Adrenal gland (tissue), 5 donors: ENCODE results near the gene TMEM140.

Experiments used
- POLR2A ChIP-seq, 2 donors: fragments of 450-650 bp; IDR thresholded peaks; one replicate each; pipeline ENCODE4 v1.6.1; 2017; ENCODE audit warnings: antibody characterized with exemption in 2 of 2, mild to moderate bottlenecking in 2 of 2, moderate library complexity in 1 of 2
- TF ChIP-seq, protein P1 (sequence below), 6 experiments: fragments of 450-650 bp in 4 of 6; fragments of 200-600 bp in 2 of 6; sonication (generic) in 1 of 6; IDR thresholded peaks; 1 replicate in 5 of 6; 2 replicates in 1 of 6; pipeline versions ENCODE4 v1.5.1 to v1.8.0; 2016 to 2021; ENCODE audit warnings: antibody characterized with exemption in 6 of 6, mild to moderate bottlenecking in 2 of 6, moderate library complexity in 1 of 6
- donor health status: DM: no; HTN: no; CAD: no.

DNA sequence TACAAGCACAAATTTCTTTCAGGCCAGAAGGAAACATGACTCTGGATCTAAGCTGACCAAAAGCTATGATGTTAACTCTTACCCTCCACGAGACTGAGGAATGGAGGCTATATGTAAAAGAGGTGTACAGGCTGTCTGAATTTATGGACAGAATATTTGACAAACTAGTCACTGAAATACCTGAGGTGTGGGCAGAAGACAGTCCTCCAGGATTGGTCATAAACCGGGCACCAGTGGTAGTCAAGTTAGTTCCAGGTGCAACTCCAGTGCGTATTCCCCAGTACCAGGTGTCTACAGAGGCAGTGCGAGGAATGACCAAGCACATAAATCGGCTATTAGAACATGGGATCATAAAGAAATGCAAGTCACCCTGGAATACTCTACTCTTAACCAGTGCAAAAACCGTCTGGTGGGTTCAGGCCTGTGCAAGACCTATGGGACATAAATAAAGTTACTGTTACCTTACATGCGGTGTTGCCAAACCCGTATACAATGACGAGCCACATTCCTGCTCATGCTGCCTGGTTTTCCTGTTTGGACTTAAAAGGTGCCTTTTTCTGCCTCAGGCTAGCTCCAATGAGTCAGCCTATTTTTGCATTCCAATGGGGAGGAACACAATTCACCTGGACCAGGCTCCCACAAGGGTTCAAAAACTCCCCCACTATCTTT, 29.3 kb downstream of the TMEM140 start:
- no peak for TF ChIP-seq POLR2A (IDR thresholded peaks at IDR 0.05)
- TF ChIP-seq, protein P1, sequence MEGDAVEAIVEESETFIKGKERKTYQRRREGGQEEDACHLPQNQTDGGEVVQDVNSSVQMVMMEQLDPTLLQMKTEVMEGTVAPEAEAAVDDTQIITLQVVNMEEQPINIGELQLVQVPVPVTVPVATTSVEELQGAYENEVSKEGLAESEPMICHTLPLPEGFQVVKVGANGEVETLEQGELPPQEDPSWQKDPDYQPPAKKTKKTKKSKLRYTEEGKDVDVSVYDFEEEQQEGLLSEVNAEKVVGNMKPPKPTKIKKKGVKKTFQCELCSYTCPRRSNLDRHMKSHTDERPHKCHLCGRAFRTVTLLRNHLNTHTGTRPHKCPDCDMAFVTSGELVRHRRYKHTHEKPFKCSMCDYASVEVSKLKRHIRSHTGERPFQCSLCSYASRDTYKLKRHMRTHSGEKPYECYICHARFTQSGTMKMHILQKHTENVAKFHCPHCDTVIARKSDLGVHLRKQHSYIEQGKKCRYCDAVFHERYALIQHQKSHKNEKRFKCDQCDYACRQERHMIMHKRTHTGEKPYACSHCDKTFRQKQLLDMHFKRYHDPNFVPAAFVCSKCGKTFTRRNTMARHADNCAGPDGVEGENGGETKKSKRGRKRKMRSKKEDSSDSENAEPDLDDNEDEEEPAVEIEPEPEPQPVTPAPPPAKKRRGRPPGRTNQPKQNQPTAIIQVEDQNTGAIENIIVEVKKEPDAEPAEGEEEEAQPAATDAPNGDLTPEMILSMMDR (IDR thresholded peaks at IDR 0.05) = no peak
